Measurements from ENCODE around the gene MYO7A. TPM values are rescaled to one million over a fixed set of nuclear protein-coding genes. Genes with fewer than 3 reads are reported as not detected.

MYO7A gene
- total RNA-seq, 1 donor from 2014 or later, result 2.2 TPM

- Mint-ChIP-seq H3K27ac (no peak overlapping the region), H3K27me3 (ENCODE audit: low read depth) (peaks cover 5% of the 10 kb centered on the region), H3K4me1 (no peaks in the 10 kb centered on the region), H3K36me3 (no peaks in the 10 kb centered on the region), H3K9me3 (no peaks in the 10 kb centered on the region), H3K4me3 (no peak overlapping the region)
- no peak for DNase-seq (ENCODE audit: low spot score in 2 of 2, unreplicated experiment in 2 of 2)
- TF ChIP-seq CTCF (IDR thresholded peaks at IDR 0.05; ENCODE audit: unreplicated experiment), result no peak
Measured at GRCh38 chr11:77231800-77232199, 103.8 kb downstream of the MYO7A start.

DNA sequence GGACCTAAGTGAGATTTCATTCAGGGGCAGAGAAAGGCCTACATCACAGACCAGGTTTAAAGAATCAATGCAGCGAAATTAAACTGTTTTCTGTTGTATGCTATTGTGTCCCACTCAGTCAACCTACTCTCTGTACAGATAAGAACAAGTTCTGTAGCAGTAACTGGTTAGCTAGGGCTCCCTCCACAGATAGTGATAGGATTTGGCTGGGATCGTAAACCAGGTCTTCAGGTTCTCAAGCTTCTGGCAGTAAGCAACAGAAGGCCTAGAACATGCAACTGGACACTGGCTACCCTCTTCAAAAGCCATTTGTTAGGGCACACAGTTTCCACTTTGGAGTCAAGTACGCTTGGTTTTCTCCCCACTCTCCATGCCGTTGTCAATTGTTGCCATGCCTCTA is 104.2 kb downstream of the MYO7A start:
- no peak overlapping the region for H3K4me3 Mint-ChIP-seq
- H3K27ac Mint-ChIP-seq, result no peak overlapping the region
- H3K4me1 Mint-ChIP-seq, result no peaks in the 10 kb centered on the region
- H3K27me3 Mint-ChIP-seq (ENCODE audit: low read depth), result peaks cover 5% of the 10 kb centered on the region
- DNase-seq (ENCODE audit: low spot score in 2 of 2, unreplicated experiment in 2 of 2), result no peak
- TF ChIP-seq CTCF (IDR thresholded peaks at IDR 0.05; ENCODE audit: unreplicated experiment), result no peak
- H3K36me3 Mint-ChIP-seq, result no peaks in the 10 kb centered on the region
- no peaks in the 10 kb centered on the region for H3K9me3 Mint-ChIP-seq

DNA sequence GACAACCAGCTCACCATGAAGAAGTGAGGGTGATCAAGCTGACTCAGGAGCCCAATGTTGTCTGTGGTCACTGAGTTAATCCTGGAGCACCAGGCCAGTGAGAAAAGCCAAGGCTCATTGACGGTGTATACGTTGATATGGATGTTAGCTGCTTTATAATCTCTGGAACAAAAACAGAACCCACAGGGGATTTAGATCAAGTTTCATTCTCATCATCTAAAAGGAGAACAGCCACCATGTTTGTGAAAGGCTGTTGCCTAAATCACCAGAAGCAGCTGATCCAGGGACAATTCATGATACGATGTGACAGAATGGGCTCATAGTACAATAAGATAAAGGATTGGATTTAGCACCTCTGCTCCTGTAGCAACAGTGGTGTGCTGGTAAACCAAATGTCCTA is 105.0 kb downstream of the MYO7A start:
- peaks cover 5% of the 10 kb centered on the region for H3K27me3 Mint-ChIP-seq (ENCODE audit: low read depth)
- no peaks in the 10 kb centered on the region for H3K36me3 Mint-ChIP-seq
- DNase-seq (ENCODE audit: low spot score in 2 of 2, unreplicated experiment in 2 of 2), result no peak
- H3K27ac Mint-ChIP-seq, result no peak overlapping the region
- H3K4me3 Mint-ChIP-seq, result no peak overlapping the region
- no peaks in the 10 kb centered on the region for H3K9me3 Mint-ChIP-seq
- TF ChIP-seq CTCF (IDR thresholded peaks at IDR 0.05; ENCODE audit: unreplicated experiment), result no peak
- no peaks in the 10 kb centered on the region for H3K4me1 Mint-ChIP-seq

DNA sequence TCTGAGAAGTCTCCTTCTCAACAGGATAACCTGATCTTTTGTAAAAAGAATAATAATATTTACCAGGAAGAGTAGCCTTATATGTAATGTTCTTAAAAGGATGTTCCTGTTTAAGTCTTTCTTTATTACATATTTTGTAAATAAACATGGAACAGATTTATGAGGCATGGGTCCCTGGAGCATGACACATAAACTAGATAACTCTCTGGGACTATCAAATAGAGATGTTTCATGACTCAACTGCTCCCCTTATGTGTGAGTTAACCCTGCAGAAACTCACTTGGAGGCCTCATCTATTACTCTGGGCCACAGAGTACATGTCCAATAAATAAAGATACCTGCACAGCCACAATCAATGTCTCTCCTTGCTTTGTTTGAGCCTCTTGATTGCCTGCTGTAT is 108.9 kb downstream of the MYO7A start:
- H3K27me3 Mint-ChIP-seq (ENCODE audit: low read depth), result no peaks in the 10 kb centered on the region
- DNase-seq (ENCODE audit: low spot score in 2 of 2, unreplicated experiment in 2 of 2), result no peak
- no peaks in the 10 kb centered on the region for H3K36me3 Mint-ChIP-seq
- H3K9me3 Mint-ChIP-seq, result peaks cover 14% of the 10 kb centered on the region
- no peaks in the 10 kb centered on the region for H3K4me1 Mint-ChIP-seq
- no peak overlapping the region for H3K27ac Mint-ChIP-seq
- no peak for TF ChIP-seq CTCF (IDR thresholded peaks at IDR 0.05; ENCODE audit: unreplicated experiment)
- no peak overlapping the region for H3K4me3 Mint-ChIP-seq

DNA sequence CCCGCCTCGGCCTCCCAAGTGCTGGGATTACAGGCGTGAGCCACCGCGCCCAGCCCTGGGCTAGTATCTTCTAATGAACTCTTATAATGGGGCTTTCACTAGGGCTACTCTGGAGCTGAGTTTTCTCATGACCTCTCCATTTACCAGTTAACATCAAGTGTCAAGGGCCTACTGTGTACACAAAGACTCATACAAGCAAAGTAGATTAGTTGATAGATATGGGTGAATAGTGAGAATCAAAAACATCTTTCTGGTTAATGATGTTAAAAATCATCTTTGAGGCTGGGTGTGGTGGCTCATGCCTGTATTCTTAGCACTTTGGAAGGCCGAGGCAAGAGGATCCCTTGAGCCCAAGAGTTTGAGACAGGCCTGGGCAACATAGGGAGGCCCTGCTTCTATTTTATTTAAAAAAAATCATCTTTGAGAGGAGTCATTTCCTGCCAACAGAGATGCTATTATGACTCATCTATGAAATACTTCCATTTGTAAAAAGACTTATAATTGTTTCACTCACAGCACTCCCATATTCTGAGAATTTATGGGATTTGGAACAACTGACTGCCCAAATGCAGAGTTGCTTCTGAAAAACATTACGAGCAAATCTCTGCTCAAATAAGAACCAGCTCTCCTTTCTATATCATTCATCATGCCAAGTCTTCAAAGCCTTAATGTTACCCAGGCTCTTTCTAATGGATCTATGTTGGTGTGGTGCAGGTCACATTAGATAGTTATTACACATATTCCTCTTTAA is 116.4 kb downstream of the MYO7A start:
- no peak for DNase-seq (ENCODE audit: low spot score in 2 of 2, unreplicated experiment in 2 of 2)
- Mint-ChIP-seq H3K4me3 (no peak overlapping the region), H3K4me1 (peaks cover 2% of the 10 kb centered on the region), H3K36me3 (no peaks in the 10 kb centered on the region), H3K27ac (no peak overlapping the region), H3K27me3 (ENCODE audit: low read depth) (no peaks in the 10 kb centered on the region), H3K9me3 (peaks cover 11% of the 10 kb centered on the region)
- TF ChIP-seq CTCF (IDR thresholded peaks at IDR 0.05; ENCODE audit: unreplicated experiment), result no peak

Data from mesothelial cell of epicardium (in vitro differentiated cells).